H9 (cell line): Measurements from ENCODE around the gene JAKMIP1. TPM values are rescaled to one million over a fixed set of nuclear protein-coding genes. Genes with fewer than 3 reads are reported as not detected.

ENCODE experiments used
- DNase-seq: peaks from one replicate; pipeline ENCODE4 v3.0.0-alpha.2; 2017
- H2AFZ ChIP-seq: one replicate; pipeline ENCODE4 v1.6.1; 2013; ENCODE audit warnings: mild to moderate bottlenecking, low read length, control low read depth, moderate library complexity
- H2AK5ac ChIP-seq: 2 replicates; pipeline ENCODE4 v1.6.1; 2013; ENCODE audit warnings: low read length, control low read depth, mixed read lengths; ENCODE audit not compliant: insufficient read length
- H2BK120ac ChIP-seq: one replicate; pipeline ENCODE4 v1.6.1; 2013; ENCODE audit warnings: low read depth, mild to moderate bottlenecking, low read length, control low read depth, inconsistent platforms; ENCODE audit not compliant: poor library complexity, severe bottlenecking
- H2BK12ac ChIP-seq: 2 replicates; pipeline ENCODE4 v1.6.1; 2013; ENCODE audit warnings: low read length, control low read depth, mixed read lengths, low read depth; ENCODE audit not compliant: insufficient read length
- H2BK15ac ChIP-seq: 2 replicates; pipeline ENCODE4 v1.6.1; 2013; ENCODE audit warnings: low read depth, low read length, control low read depth
- H2BK20ac ChIP-seq: one replicate; pipeline ENCODE4 v1.6.1; 2013; ENCODE audit warnings: low read depth, mild to moderate bottlenecking, low read length, control low read depth, inconsistent platforms; ENCODE audit not compliant: poor library complexity, severe bottlenecking
- H2BK5ac ChIP-seq: 2 replicates; pipeline ENCODE4 v1.6.1; 2013; ENCODE audit warnings: low read length, control low read depth, mixed read lengths; ENCODE audit not compliant: insufficient read length
- H3K14ac ChIP-seq: 2 replicates; pipeline ENCODE4 v1.6.1; 2013; ENCODE audit warnings: low read length, control low read depth; ENCODE audit not compliant: insufficient read depth
- H3K18ac ChIP-seq: 2 replicates; pipeline ENCODE4 v1.6.1; 2013; ENCODE audit warnings: low read depth, mild to moderate bottlenecking, mixed read lengths, low read length, control low read depth; ENCODE audit not compliant: insufficient read length
- H3K23ac ChIP-seq: 2 replicates; pipeline ENCODE4 v1.6.1; 2013; ENCODE audit warnings: low read length, control low read depth, mixed read lengths, low read depth; ENCODE audit not compliant: insufficient read length
- H3K23me2 ChIP-seq: 2 replicates; pipeline ENCODE4 v1.6.1; 2013; ENCODE audit warnings: low read depth, mild to moderate bottlenecking, mixed read lengths, low read length, control low read depth; ENCODE audit not compliant: insufficient read length, poor library complexity, severe bottlenecking
- H3K27ac ChIP-seq: 2 replicates; pipeline ENCODE4 v1.5.1; 2013; ENCODE audit warnings: low read length, control low read depth, mixed read lengths, low read depth; ENCODE audit not compliant: insufficient read length
- H3K27me3 ChIP-seq: 2 replicates; pipeline ENCODE4 v1.6.1; 2013; ENCODE audit warnings: low read length, control low read depth, inconsistent platforms; ENCODE audit not compliant: insufficient read depth
- H3K4ac ChIP-seq: 2 replicates; pipeline ENCODE4 v1.6.1; 2013; ENCODE audit warnings: low read depth, mild to moderate bottlenecking, control low read depth, inconsistent platforms, low read length, moderate library complexity
- H3K4me1 ChIP-seq: 2 replicates; pipeline ENCODE4 v1.6.1; 2013; ENCODE audit warnings: low read length, control low read depth, inconsistent platforms; ENCODE audit not compliant: insufficient read depth
- H3K4me2 ChIP-seq: 2 replicates; pipeline ENCODE4 v1.6.1; 2013; ENCODE audit warnings: low read length, control low read depth, mixed read lengths; ENCODE audit not compliant: insufficient read length, insufficient read depth
- H3K56ac ChIP-seq: 2 replicates; pipeline ENCODE4 v1.6.1; 2013; ENCODE audit warnings: low read depth, mild to moderate bottlenecking, mixed read lengths, low read length, control low read depth; ENCODE audit not compliant: insufficient read length
- H3K79me1 ChIP-seq: 2 replicates; pipeline ENCODE4 v1.6.1; 2013; ENCODE audit warnings: low read depth, mild to moderate bottlenecking, moderate library complexity, low read length, control low read depth, inconsistent platforms; ENCODE audit not compliant: insufficient read depth, poor library complexity, severe bottlenecking
- H3K79me2 ChIP-seq: 2 replicates; pipeline ENCODE4 v1.6.1; 2013; ENCODE audit warnings: low read length, control low read depth, inconsistent platforms; ENCODE audit not compliant: insufficient read depth
- H3K9ac ChIP-seq: 2 replicates; pipeline ENCODE4 v1.6.1; 2013; ENCODE audit warnings: low read length, control low read depth, mixed read lengths; ENCODE audit not compliant: insufficient read length; ENCODE audit errors: extremely low read depth
- H3K9me3 ChIP-seq: one replicate; pipeline ENCODE4 v1.6.1; 2013; ENCODE audit warnings: low read depth, low read length, inconsistent platforms; ENCODE audit not compliant: control insufficient read depth
- H3T11ph ChIP-seq: one replicate; pipeline ENCODE4 v1.6.1; 2013; ENCODE audit warnings: mild to moderate bottlenecking, low read length, control low read depth, inconsistent platforms
- H4K20me1 ChIP-seq: one replicate; pipeline ENCODE4 v1.6.1; 2013; ENCODE audit not compliant: control insufficient read depth, insufficient read length, insufficient read depth
- H4K5ac ChIP-seq: 2 replicates; pipeline ENCODE4 v1.6.1; 2013; ENCODE audit warnings: low read depth, mild to moderate bottlenecking, mixed read lengths, low read length, control low read depth; ENCODE audit not compliant: insufficient read length
- H4K8ac ChIP-seq: replicated peaks from 2 replicates; pipeline ENCODE4 v1.6.1; 2013; ENCODE audit warnings: low read length, control low read depth, mixed read lengths, low read depth; ENCODE audit not compliant: insufficient read length
- H4K91ac ChIP-seq: 2 replicates; pipeline ENCODE4 v1.6.1; 2013; ENCODE audit warnings: low read depth, mild to moderate bottlenecking, moderate library complexity, mixed read lengths, low read length, control low read depth; ENCODE audit not compliant: insufficient read length
- H3K27ac Mint-ChIP-seq, 3 experiments: 2 replicates in 2 of 3; 3 replicates in 1 of 3; pipeline ENCODE4 v1.8.0; 2020 to 2021; ENCODE audit warnings: mixed read lengths in 3 of 3, mild to moderate bottlenecking in 1 of 3, moderate library complexity in 1 of 3
- H3K27me3 Mint-ChIP-seq: 2 replicates; pipeline ENCODE4 v1.8.0; 2021; ENCODE audit warnings: low read depth, mild to moderate bottlenecking, moderate library complexity, mixed read lengths
- H3K36me3 Mint-ChIP-seq, 3 experiments: 2 replicates in 2 of 3; 3 replicates in 1 of 3; pipeline ENCODE4 v1.8.0; 2020 to 2021; ENCODE audit warnings: low read depth in 3 of 3, mixed read lengths in 3 of 3; ENCODE audit not compliant: insufficient read depth in 1 of 3
- H3K4me1 Mint-ChIP-seq, 2 experiments: 2 replicates each; pipeline ENCODE4 v1.8.0; 2020; ENCODE audit warnings: mixed read lengths in 2 of 2
- H3K4me3 Mint-ChIP-seq, 2 experiments: 2 replicates in 1 of 2; 3 replicates in 1 of 2; pipeline ENCODE4 v1.8.0; 2020 to 2021; ENCODE audit warnings: mild to moderate bottlenecking in 2 of 2, mixed read lengths in 2 of 2, moderate library complexity in 1 of 2
- H3K9me3 Mint-ChIP-seq, 2 experiments: 2 replicates in 1 of 2; 3 replicates in 1 of 2; pipeline ENCODE4 v1.8.0; 2020; ENCODE audit warnings: mild to moderate bottlenecking in 2 of 2, mixed read lengths in 2 of 2, moderate library complexity in 1 of 2
- CTCF ChIP-seq: fragments of 200-600 bp; sonication (generic); conservative IDR thresholded peaks from 3 replicates; pipeline ENCODE4 v1.8.0; 2021; ENCODE audit warnings: antibody characterized with exemption, mild to moderate bottlenecking
- WGBS: extraction: QIAGEN DNeasy Blood & Tissue Kit; methylation state at CpG from one replicate; pipeline ENCODE4 v1.1.7; 2013; ENCODE audit warnings: missing lambda C conversion rate, low lambda C conversion rate, mixed read lengths; ENCODE audit not compliant: insufficient read length; ENCODE audit errors: extremely low coverage; 5-methylcytosine and 5-hydroxymethylcytosine counted together
- total RNA-seq: library from RNA; stranded (reverse); gene quantifications from 2 replicates; pipeline ENCODE4 v1.2.1, GENCODE V29; 2021

Gene JAKMIP1
- total RNA-seq, 1 experiment from 2014 or later = 1.5 TPM

- H3K23ac ChIP-seq = no peak overlapping the region
- no peaks in the 10 kb centered on the region for H3K79me2 ChIP-seq
- H3K4me1 ChIP-seq = no peaks in the 10 kb centered on the region
- no peak overlapping the region for H3K4ac ChIP-seq
- H3K4me2 ChIP-seq = no peak overlapping the region
- H3K79me1 ChIP-seq = no peaks in the 10 kb centered on the region
- no peak overlapping the region for H2BK5ac ChIP-seq
- H3K9ac ChIP-seq = no peak overlapping the region
- Mint-ChIP-seq H3K9me3 (no peaks in the 10 kb centered on the region), H3K27ac (peak overlapping the region in 2 of 3 experiments; percentile 97; a peak in 5 of 7 replicates), H3K27me3 (peaks cover 11% of the 10 kb centered on the region), H3K4me3 (peak overlapping the region in 1 of 2 experiments; percentile 63; a peak in 2 of 5 replicates), H3K4me1 (peaks cover 14 to 23% of the 10 kb centered on the region in 2 experiments), H3K36me3 (no peaks in the 10 kb centered on the region; a peak in 1 of 7 replicates)
- peak; percentile 61 for DNase-seq
- H2AK5ac ChIP-seq = no peak overlapping the region
- TF ChIP-seq CTCF = no peak
- H3K18ac ChIP-seq = no peak overlapping the region
- no peak overlapping the region for H3K27ac ChIP-seq
- H4K5ac ChIP-seq = no peak overlapping the region
- H2BK20ac ChIP-seq = no peak overlapping the region
- no peak overlapping the region for H2BK12ac ChIP-seq
- H3K27me3 ChIP-seq = no peaks in the 10 kb centered on the region
- no peaks in the 10 kb centered on the region for H4K20me1 ChIP-seq
- no peak overlapping the region for H3T11ph ChIP-seq
- H2BK15ac ChIP-seq = no peak overlapping the region
- WGBS = no CpG with 5 or more reads among the region's 14 CpGs
- H3K23me2 ChIP-seq = no peaks in the 10 kb centered on the region
- H3K56ac ChIP-seq = no peak overlapping the region
- no peak overlapping the region for H2AFZ ChIP-seq
- no peak overlapping the region for H4K8ac ChIP-seq
- H2BK120ac ChIP-seq = no peak overlapping the region
- H3K14ac ChIP-seq = no peak overlapping the region
- no peaks in the 10 kb centered on the region for H3K9me3 ChIP-seq
- no peak overlapping the region for H4K91ac ChIP-seq
Observed at GRCh38 chr4:6071191-6071958, 129.0 kb downstream of the JAKMIP1 start.
